ENCODE results near the gene HMOX1.

- TF ChIP-seq NFYB (CRISPR knock-in tag; IDR thresholded peaks at IDR 0.05) (no peak), KLF13 (CRISPR knock-in tag; IDR thresholded peaks at IDR 0.05) (no peak), GABPA (IDR thresholded peaks at IDR 0.05; ENCODE audit: low read depth, low read length) (no peak), GABPA (CRISPR knock-in tag; IDR thresholded peaks at IDR 0.05; ENCODE audit: low read depth) (no peak), AKNA (CRISPR knock-in tag; IDR thresholded peaks at IDR 0.05; ENCODE audit: borderline replicate concordance) (no peak), MED1 (CRISPR knock-in tag; IDR thresholded peaks at IDR 0.05) (no peak), KAT8 (CRISPR knock-in tag; IDR thresholded peaks at IDR 0.05) (no peak), USF2 (IDR thresholded peaks at IDR 0.05; ENCODE audit: low read depth, low read length) (no peak), USF2 (CRISPR knock-in tag; IDR thresholded peaks at IDR 0.05; ENCODE audit: borderline replicate concordance) (no peak), CHD4 (IDR thresholded peaks at IDR 0.05; ENCODE audit: borderline replicate concordance, low read length) (no peak)
Measured at GRCh38 chr22:35434061-35434710, 53.3 kb downstream of the HMOX1 start.
